H1 (cell line): Measurements from ENCODE around the gene SARS2. TPM values are rescaled to one million over a fixed set of nuclear protein-coding genes. Genes with fewer than 3 reads are reported as not detected.

ENCODE experiments used
- GABPA ChIP-seq: IDR thresholded peaks from 2 replicates; pipeline ENCODE4 v1.6.1; 2011; ENCODE audit warnings: mild to moderate bottlenecking, low read length, moderate library complexity, borderline replicate concordance; ENCODE audit not compliant: insufficient read depth
- JUND ChIP-seq: IDR thresholded peaks from 2 replicates; pipeline ENCODE4 v1.6.1; 2011; ENCODE audit warnings: mild to moderate bottlenecking, improper control_type of control experiment, low read length
- MAFK ChIP-seq: IDR thresholded peaks from 2 replicates; pipeline ENCODE4 v1.6.1; 2012; ENCODE audit warnings: low read depth, mild to moderate bottlenecking, improper control_type of control experiment, low read length
- SAP30 ChIP-seq: fragments of 300-600 bp; sonication (generic); IDR thresholded peaks from 2 replicates; pipeline ENCODE4 v1.7.1; 2012; ENCODE audit warnings: low read length, moderate library complexity, mild to moderate bottlenecking, inconsistent platforms; ENCODE audit not compliant: insufficient read depth, insufficient replicate concordance
- polyA plus RNA-seq, 7 experiments: library from polyadenylated mRNA; depleted of rRNA in 3 of 7; stranded (reverse) in 5 of 7; unstranded in 2 of 7; fragments of >200 nt in 5 of 7; fragments of 200-250 nt in 2 of 7; gene quantifications; 1 replicate in 5 of 7; 2 replicates in 1 of 7; 4 replicates in 1 of 7; pipeline versions ENCODE4 v1.2.1 to v1.2.3, GENCODE V29; 2011 to 2013; ENCODE audit warnings: missing spikeins in 2 of 7, mixed read lengths in 2 of 7
- total RNA-seq: library from RNA; stranded (reverse); fragmentation: NEBNext Ultra II Directional; extraction: Animal tissue kit (Norgen Biotek cat#: 25700); gene quantifications from 2 replicates; pipeline ENCODE4 v1.2.1, GENCODE V29; 2021

SARS2 gene
- total and polyA plus RNA-seq, 2 of the 8 experiments (the other 6 are each of a cell fraction or from before 2014, with no cell fraction given) = 68.0 to 102 TPM

GRCh38 chr19:38929929-38930775, at the start of gene SARS2 (continued):
- TF ChIP-seq SAP30 (no peak), GABPA (no peak), MAFK (no peak), JUND (0 out of 2 replicates have a peak, but pooled peaks have one; percentile 22)
